Activated CD4-positive, alpha-beta memory T cell treated with anti-CD3 and anti-CD28 coated beads for 36 hours (primary cell): Measurements from ENCODE around the gene TMC3. TPM values are rescaled to one million over a fixed set of nuclear protein-coding genes. Genes with fewer than 3 reads are reported as not detected.

Experiments
- CTCF ChIA-PET: fragments of 350-600 bp; sonication (Branson Sonifier 250); formaldehyde crosslinking; loops from one replicate; lab custom pipeline; 2021; ENCODE audit warnings: antibody characterized with exemption, inconsistent platforms; lab: Charles Lee
- POLR2A ChIA-PET: fragments of 350-600 bp; sonication (Branson Sonifier 250); formaldehyde crosslinking; loops from one replicate; lab custom pipeline; 2021; ENCODE audit warnings: antibody characterized with exemption; lab: Charles Lee
- DNase-seq: peaks from one replicate; pipeline ENCODE4 v3.0.0-alpha.2; 2020
- H3K27ac Mint-ChIP-seq: one replicate; pipeline ENCODE4 v1.8.0; 2021; ENCODE audit warnings: mixed read lengths
- H3K27me3 Mint-ChIP-seq: one replicate; pipeline ENCODE4 v1.8.0; 2021; ENCODE audit warnings: mixed read lengths
- H3K36me3 Mint-ChIP-seq: one replicate; pipeline ENCODE4 v1.8.0; 2021; ENCODE audit warnings: mixed read lengths
- H3K4me1 Mint-ChIP-seq: one replicate; pipeline ENCODE4 v1.8.0; 2021; ENCODE audit warnings: low read depth, mixed read lengths
- H3K4me3 Mint-ChIP-seq: one replicate; pipeline ENCODE4 v1.8.0; 2021; ENCODE audit warnings: mild to moderate bottlenecking, mixed read lengths
- H3K9me3 Mint-ChIP-seq: one replicate; pipeline ENCODE4 v1.8.0; 2021; ENCODE audit warnings: mixed read lengths
- intact Hi-C: fragments of 100-400 bp; cut with micrococcal nuclease; formaldehyde crosslinking; loops from one replicate; pipeline ENCODE4 v1.15.1; 2023
- total RNA-seq, 2 experiments: library from RNA; stranded (reverse); gene quantifications; one replicate each; pipeline ENCODE4 v1.2.3, GENCODE V29; 2021

The TMC3 gene
- total RNA-seq, 2 experiments from 2014 or later = not detected

- H3K27me3 Mint-ChIP-seq = no peaks in the 10 kb centered on the region
- H3K36me3 Mint-ChIP-seq = no peaks in the 10 kb centered on the region
- no peaks in the 10 kb centered on the region for H3K4me1 Mint-ChIP-seq
- H3K4me3 Mint-ChIP-seq = no peak overlapping the region
- intact Hi-C loops = loop anchor here (10.0 kb wide), 1 partner anchor 64 kb away; no protein-coding TSS in a partner anchor
- no peak overlapping the region for H3K27ac Mint-ChIP-seq
- ChIA-PET POLR2A (no interaction called here), CTCF (interaction anchor here (0.6 to 4.6 kb wide), 3 partner anchors 56 to 255 kb away, joined by 3 to 26 read pairs (median 13); no protein-coding TSS in a partner anchor)
- H3K9me3 Mint-ChIP-seq = no peaks in the 10 kb centered on the region
- DNase-seq = no peak
Measured at GRCh38 chr15:81330366-81331090, 43.5 kb downstream of the TMC3 start.

DNA sequence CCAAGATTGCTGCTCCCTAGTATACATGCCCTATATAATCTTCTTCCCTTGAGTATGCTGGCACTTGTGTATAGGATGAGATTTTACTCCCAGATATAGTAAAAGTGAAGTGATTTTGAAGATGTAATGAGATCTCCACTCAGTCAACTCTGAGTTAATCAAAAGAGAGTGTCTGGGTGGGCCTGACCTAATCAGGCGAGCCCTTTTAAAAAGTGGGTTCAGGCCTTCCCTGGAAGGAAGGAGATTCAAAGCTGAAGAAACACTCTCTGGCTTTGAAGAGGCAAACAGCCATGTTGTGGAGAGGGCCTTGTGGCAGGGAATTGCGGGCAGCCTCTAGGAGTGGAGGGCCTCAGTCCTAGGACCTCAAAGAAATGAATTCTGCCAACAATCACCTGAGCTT lies 44.6 kb downstream of the TMC3 start:
- DNase-seq = no peak
- no peak overlapping the region for H3K4me3 Mint-ChIP-seq
- H3K27me3 Mint-ChIP-seq = no peaks in the 10 kb centered on the region
- no peaks in the 10 kb centered on the region for H3K36me3 Mint-ChIP-seq
- intact Hi-C loops = no loop called here
- peaks cover 5% of the 10 kb centered on the region for H3K4me1 Mint-ChIP-seq
- POLR2A ChIA-PET = no interaction called here
- CTCF ChIA-PET = interaction anchor here (4.6 kb wide), 1 partner anchor 55 kb away, joined by 26 read pairs; no protein-coding TSS in a partner anchor
- H3K27ac Mint-ChIP-seq = no peak overlapping the region
- H3K9me3 Mint-ChIP-seq = no peaks in the 10 kb centered on the region

GRCh38 chr15:81327516-81327915 lies 46.5 kb downstream of the TMC3 start:
- no peak for DNase-seq

GRCh38 chr15:81326466-81327212 lies 47.4 kb downstream of the TMC3 start:
- ChIA-PET POLR2A (interaction anchor here (1.4 kb wide), 1 partner anchor 25 kb away, joined by 4 read pairs; no protein-coding TSS in a partner anchor), CTCF (interaction anchor here (1.7 to 4.2 kb wide), 5 partner anchors 33 to 60 kb away, joined by 4 to 24 read pairs (median 6); no protein-coding TSS in a partner anchor)
- Mint-ChIP-seq H3K27ac (no peak overlapping the region), H3K4me3 (no peak overlapping the region), H3K27me3 (no peaks in the 10 kb centered on the region), H3K36me3 (no peaks in the 10 kb centered on the region), H3K4me1 (peaks cover 24% of the 10 kb centered on the region), H3K9me3 (no peaks in the 10 kb centered on the region)
- DNase-seq = no peak
- intact Hi-C loops = no loop called here

More at GRCh38 chr15:81327516-81327915, 46.5 kb downstream of the TMC3 start:
- ChIA-PET CTCF (interaction anchor here (0.6 to 4.2 kb wide), 6 partner anchors 34 to 61 kb away, joined by 4 to 24 read pairs (median 6); no protein-coding TSS in a partner anchor), POLR2A (interaction anchor here (1.4 kb wide), 1 partner anchor 26 kb away, joined by 4 read pairs; no protein-coding TSS in a partner anchor)
- Mint-ChIP-seq H3K27me3 (no peaks in the 10 kb centered on the region), H3K9me3 (no peaks in the 10 kb centered on the region), H3K4me3 (no peak overlapping the region), H3K27ac (no peak overlapping the region), H3K36me3 (no peaks in the 10 kb centered on the region), H3K4me1 (peaks cover 16% of the 10 kb centered on the region)
- intact Hi-C loops = no loop called here

GRCh38 chr15:81323944-81324881 lies 49.8 kb downstream of the TMC3 start, which contains the start of gene STARD5:
STARD5 (minus strand) TSS chr15:81324141; CDS start chr15:81324099, 42 bp downstream.
- ChIA-PET POLR2A (interaction anchor here (1.0 to 1.9 kb wide), 9 partner anchors 9 to 58 kb away, joined by 3 to 9 read pairs (median 4); no protein-coding TSS in a partner anchor), CTCF (interaction anchor here (1.0 to 4.2 kb wide), 11 partner anchors 11 to 58 kb away, joined by 3 to 24 read pairs (median 4); no protein-coding TSS in a partner anchor)
- intact Hi-C loops = loop anchor here (1.0 to 2.0 kb wide), 3 partner anchors 22 to 39 kb away; no protein-coding TSS in a partner anchor
- DNase-seq = peak; percentile 98
- Mint-ChIP-seq H3K27ac (peak within 1 kb of the TSS; percentile 76), H3K9me3 (no peaks in the 10 kb centered on the region), H3K4me1 (peaks cover 24% of the 10 kb centered on the region), H3K4me3 (peak within 1 kb of the TSS; percentile 100), H3K27me3 (no peaks in the 10 kb centered on the region), H3K36me3 (peaks cover 6% of the 10 kb centered on the region)

- Mint-ChIP-seq H3K4me3 (peak overlapping the region; percentile 100), H3K27me3 (no peaks in the 10 kb centered on the region), H3K4me1 (peaks cover 24% of the 10 kb centered on the region), H3K9me3 (no peaks in the 10 kb centered on the region), H3K27ac (peak overlapping the region; percentile 55), H3K36me3 (peaks cover 8% of the 10 kb centered on the region)
- intact Hi-C loops = no loop called here
- DNase-seq = no peak
- CTCF ChIA-PET = interaction anchor here (1.0 to 2.4 kb wide), 7 partner anchors 12 to 57 kb away, joined by 3 to 12 read pairs (median 4); no protein-coding TSS in a partner anchor
- POLR2A ChIA-PET = interaction anchor here (1.0 to 1.9 kb wide), 9 partner anchors 8 to 57 kb away, joined by 3 to 9 read pairs (median 4); no protein-coding TSS in a partner anchor
Measured at GRCh38 chr15:81323559-81323943, 50.5 kb downstream of the TMC3 start.

- no peak overlapping the region for H3K27ac Mint-ChIP-seq
- POLR2A ChIA-PET = interaction anchor here (1.1 to 1.7 kb wide), 3 partner anchors 19 to 40 kb away, joined by 3 to 6 read pairs (median 6); no protein-coding TSS in a partner anchor
- H3K4me3 Mint-ChIP-seq = peak overlapping the region; percentile 40
- intact Hi-C loops = no loop called here
- H3K9me3 Mint-ChIP-seq = no peaks in the 10 kb centered on the region
- CTCF ChIA-PET = interaction anchor here (0.7 to 1.7 kb wide), 4 partner anchors 12 to 57 kb away, joined by 3 to 4 read pairs (median 4); no protein-coding TSS in a partner anchor
- H3K27me3 Mint-ChIP-seq = no peaks in the 10 kb centered on the region
- H3K4me1 Mint-ChIP-seq = peaks cover 24% of the 10 kb centered on the region
- DNase-seq = no peak
- H3K36me3 Mint-ChIP-seq = peaks cover 9% of the 10 kb centered on the region
Measured at GRCh38 chr15:81322676-81323253, 51.2 kb downstream of the TMC3 start.

- Mint-ChIP-seq H3K4me3 (no peak overlapping the region), H3K27ac (no peak overlapping the region), H3K9me3 (no peaks in the 10 kb centered on the region), H3K36me3 (peaks cover 12% of the 10 kb centered on the region), H3K27me3 (no peaks in the 10 kb centered on the region), H3K4me1 (peaks cover 24% of the 10 kb centered on the region)
- no peak for DNase-seq
- POLR2A ChIA-PET = no interaction called here
- CTCF ChIA-PET = interaction anchor here (1.0 to 1.3 kb wide), 2 partner anchors 25 to 46 kb away, joined by 3 to 4 read pairs; no protein-coding TSS in a partner anchor
- intact Hi-C loops = no loop called here
Measured at GRCh38 chr15:81321667-81322066, 52.3 kb downstream of the TMC3 start.

DNA sequence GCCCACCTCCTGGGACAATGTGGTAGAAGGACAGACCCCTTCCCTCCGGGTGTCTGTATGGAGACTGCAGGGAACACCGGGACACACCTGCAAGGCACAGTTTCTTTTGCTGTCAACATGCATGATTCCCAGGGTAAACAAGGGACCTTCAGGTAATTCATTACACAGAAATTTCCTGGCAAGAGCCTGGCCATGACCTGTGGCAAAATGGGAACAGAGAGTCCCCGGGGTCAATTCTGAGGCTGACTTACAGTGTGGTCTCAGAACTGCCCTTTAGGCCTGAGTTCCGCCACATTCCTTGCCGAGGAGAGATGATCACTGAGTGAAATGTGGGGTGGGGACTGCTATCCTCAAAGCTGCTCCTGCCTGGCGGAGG lies 56.4 kb downstream of the TMC3 start:
- Mint-ChIP-seq H3K4me3 (no peak overlapping the region), H3K27ac (no peak overlapping the region), H3K4me1 (peaks cover 34% of the 10 kb centered on the region), H3K27me3 (no peaks in the 10 kb centered on the region), H3K36me3 (peaks cover 25% of the 10 kb centered on the region), H3K9me3 (no peaks in the 10 kb centered on the region)
- intact Hi-C loops = no loop called here
- ChIA-PET CTCF (no interaction called here), POLR2A (no interaction called here)
- DNase-seq = no peak

- no peak for DNase-seq
- Mint-ChIP-seq H3K4me1 (peaks cover 38% of the 10 kb centered on the region), H3K9me3 (no peaks in the 10 kb centered on the region), H3K36me3 (peaks cover 38% of the 10 kb centered on the region), H3K27me3 (no peaks in the 10 kb centered on the region), H3K4me3 (no peak overlapping the region), H3K27ac (peak overlapping the region; percentile 30)
- intact Hi-C loops = no loop called here
- POLR2A ChIA-PET = no interaction called here
- CTCF ChIA-PET = no interaction called here
Measured at GRCh38 chr15:81316267-81316666, 57.7 kb downstream of the TMC3 start.
